Endothelial cell of umbilical vein (primary cell): ENCODE measurements around the gene TRAP1.

Source experiments
- CTCF ChIP-seq, 2 donors: IDR thresholded peaks; 1 replicate in 1 of 2; 2 replicates in 1 of 2; pipeline ENCODE4 v1.5.1; 2011; ENCODE audit warnings: low read length in 2 of 2, mild to moderate bottlenecking in 2 of 2, moderate library complexity in 2 of 2, control low read depth in 1 of 2, inconsistent platforms in 1 of 2, low read depth in 1 of 2; ENCODE audit not compliant: insufficient read depth in 1 of 2; ENCODE audit errors: extremely low read depth in 1 of 2
- MYC ChIP-seq: IDR thresholded peaks from one replicate; pipeline ENCODE4 v1.6.1; 2011; ENCODE audit warnings: mild to moderate bottlenecking, low read depth, low read length
- POLR2AphosphoS5 ChIP-seq: IDR thresholded peaks from 2 replicates; pipeline ENCODE4 v1.6.1; 2012; ENCODE audit warnings: low read depth, mild to moderate bottlenecking, control low read depth, low read length, moderate library complexity; ENCODE audit not compliant: insufficient read depth

- TF ChIP-seq CTCF (IDR thresholded peaks at IDR 0.05; ENCODE audit: extremely low read depth in 1 of 2, insufficient read depth in 1 of 2, low read depth in 1 of 2, low read length in 2 of 2) (no peak), MYC (no peak), POLR2AphosphoS5 (no peak)
Observed at GRCh38 chr16:3734758-3735221, 17.5 kb upstream of the TRAP1 start.
